Measurements from ENCODE around the gene COMMD9. TPM values are rescaled to one million over a fixed set of nuclear protein-coding genes. Genes with fewer than 3 reads are reported as not detected.

Gene COMMD9
- total and polyA plus RNA-seq, 2 experiments from 2014 or later, result 42.2 to 85.3 TPM

DNA sequence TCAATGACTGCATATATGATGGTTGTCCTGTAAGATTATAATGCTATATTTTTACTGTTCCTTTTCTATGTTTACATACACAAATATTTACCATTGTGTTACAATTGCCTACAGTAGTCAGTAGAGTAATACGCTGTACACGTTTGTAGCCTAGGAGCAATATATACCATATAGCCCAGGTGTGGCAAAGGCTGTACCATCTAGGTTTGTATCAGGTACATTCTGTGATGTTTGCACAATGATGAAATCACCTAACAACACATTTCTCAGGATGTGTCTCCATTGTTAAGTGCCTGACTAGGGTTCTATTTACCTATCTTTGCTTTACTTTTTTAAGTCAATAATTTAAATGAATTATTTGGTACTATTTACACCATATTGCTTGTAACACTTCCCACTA lies 28.8 kb upstream of the COMMD9 start:
- no peaks in the 10 kb centered on the region for H3K79me2 ChIP-seq (ENCODE audit: insufficient read depth)
- no peaks in the 10 kb centered on the region for H3K9me2 ChIP-seq (ENCODE audit: insufficient read depth)
- no peak overlapping the region for H3K4me3 ChIP-seq
- no peaks in the 10 kb centered on the region for H3F3A ChIP-seq (ENCODE audit: insufficient read depth)
- no peak overlapping the region for H3K9ac ChIP-seq
- no peaks in the 10 kb centered on the region; the same call in 1 of the 2 replicates for H3K4me1 ChIP-seq (ENCODE audit: insufficient read depth)
- no peaks in the 10 kb centered on the region for H3K36me3 ChIP-seq (ENCODE audit: low read depth)
- in situ Hi-C loops (cut with MboI), result no loop called here
- H3K27ac ChIP-seq, result no peak overlapping the region
- TF ChIP-seq EZH2 (IDR thresholded peaks at IDR 0.05; ENCODE audit: insufficient read depth, poor library complexity, severe bottlenecking) (no peak), EZH2phosphoT487 (IDR thresholded peaks at IDR 0.05; ENCODE audit: insufficient read depth, low read depth) (no peak)
- DNase-seq, result no peak
- H2AFZ ChIP-seq, result no peak overlapping the region
- no peaks in the 10 kb centered on the region for H4K20me1 ChIP-seq (ENCODE audit: insufficient read depth)
- no peaks in the 10 kb centered on the region for H3K9me3 ChIP-seq (ENCODE audit: low read depth)
- 50 to 57% methylated on average over 2 of the region's 2 CpGs for WGBS, 2 experiments (ENCODE audit: low coverage in 1 of 2, low lambda C conversion rate in 2 of 2, missing lambda C conversion rate in 2 of 2)
- no peak overlapping the region for H3K4me2 ChIP-seq (ENCODE audit: unreplicated experiment)
- H3K27me3 ChIP-seq (replicated peaks; ENCODE audit: insufficient read depth), result peaks cover 48% of the 10 kb centered on the region

DNA sequence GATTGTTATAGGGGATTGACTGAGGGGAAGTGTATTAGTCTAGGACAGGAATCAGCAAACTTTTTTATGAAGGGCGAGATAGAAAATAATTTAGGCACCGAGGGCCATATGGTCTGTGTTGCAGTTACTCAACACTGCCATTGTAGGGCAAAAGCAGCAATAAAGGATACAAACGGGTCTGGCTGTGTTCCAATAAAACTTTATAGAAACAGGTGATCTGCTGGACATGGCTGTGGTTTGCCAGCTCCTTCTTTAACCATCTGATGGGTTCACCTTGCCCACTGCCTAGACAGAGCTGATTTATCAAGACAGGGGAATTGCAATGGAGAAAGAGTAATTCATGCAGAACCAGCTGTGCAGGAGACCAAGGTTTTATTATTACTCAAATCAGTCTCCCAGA lies 26.8 kb upstream of the COMMD9 start:
- Histone ChIP-seq H3K9me3 (ENCODE audit: low read depth) (no peaks in the 10 kb centered on the region), H3K9me2 (ENCODE audit: insufficient read depth) (no peaks in the 10 kb centered on the region), H3K4me2 (ENCODE audit: unreplicated experiment) (no peak overlapping the region), H3K79me2 (ENCODE audit: insufficient read depth) (no peaks in the 10 kb centered on the region), H3K4me3 (no peak overlapping the region), H3K27ac (no peak overlapping the region), H3K27me3 (replicated peaks; ENCODE audit: insufficient read depth) (peaks cover 50% of the 10 kb centered on the region), H2AFZ (no peak overlapping the region), H3K36me3 (ENCODE audit: low read depth) (no peaks in the 10 kb centered on the region), H4K20me1 (ENCODE audit: insufficient read depth) (no peaks in the 10 kb centered on the region), H3K4me1 (ENCODE audit: insufficient read depth) (peaks cover 4% of the 10 kb centered on the region; the same call in 1 of the 2 replicates), H3F3A (ENCODE audit: insufficient read depth) (no peaks in the 10 kb centered on the region), H3K9ac (no peak overlapping the region)
- 19 to 21% methylated on average over 3 of the region's 3 CpGs for WGBS, 2 experiments (ENCODE audit: low coverage in 1 of 2, low lambda C conversion rate in 2 of 2, missing lambda C conversion rate in 2 of 2)
- no peak for DNase-seq
- in situ Hi-C loops (cut with MboI), result no loop called here
- TF ChIP-seq EZH2 (IDR thresholded peaks at IDR 0.05; ENCODE audit: insufficient read depth, poor library complexity, severe bottlenecking) (no peak), EZH2phosphoT487 (IDR thresholded peaks at IDR 0.05; ENCODE audit: insufficient read depth, low read depth) (no peak)

DNA sequence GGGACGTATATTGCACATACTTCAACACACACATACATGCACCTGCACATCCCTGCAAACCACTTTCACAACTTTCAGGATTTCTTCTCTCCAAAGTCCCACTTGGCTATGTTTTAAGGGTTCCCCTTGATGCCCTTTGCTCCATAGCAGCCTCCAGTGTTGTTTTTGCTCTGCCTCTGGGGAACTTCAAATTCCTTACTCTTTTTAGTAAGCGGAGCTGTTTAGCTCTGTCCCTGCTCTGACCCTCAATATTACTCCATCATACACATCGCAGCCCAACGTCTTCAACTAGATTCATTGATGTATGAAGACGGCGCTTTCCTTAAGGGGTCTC lies 25.2 kb upstream of the COMMD9 start:
- Histone ChIP-seq H3K4me3 (no peak overlapping the region), H3K27ac (no peak overlapping the region), H3K9me2 (ENCODE audit: insufficient read depth) (no peaks in the 10 kb centered on the region), H3K4me2 (ENCODE audit: unreplicated experiment) (no peak overlapping the region), H3K4me1 (ENCODE audit: insufficient read depth) (peaks cover 4% of the 10 kb centered on the region; the same call in 1 of the 2 replicates), H3K9ac (no peak overlapping the region), H2AFZ (no peak overlapping the region), H3K36me3 (ENCODE audit: low read depth) (no peaks in the 10 kb centered on the region), H3K79me2 (ENCODE audit: insufficient read depth) (no peaks in the 10 kb centered on the region), H3K9me3 (ENCODE audit: low read depth) (no peaks in the 10 kb centered on the region), H4K20me1 (ENCODE audit: insufficient read depth) (no peaks in the 10 kb centered on the region), H3F3A (ENCODE audit: insufficient read depth) (no peaks in the 10 kb centered on the region), H3K27me3 (replicated peaks; ENCODE audit: insufficient read depth) (peaks cover 50% of the 10 kb centered on the region)
- DNase-seq, result no peak
- WGBS, 2 experiments (ENCODE audit: low coverage in 1 of 2, low lambda C conversion rate in 2 of 2, missing lambda C conversion rate in 2 of 2), result 71 to 73% methylated on average over 6 of the region's 6 CpGs
- TF ChIP-seq EZH2phosphoT487 (IDR thresholded peaks at IDR 0.05; ENCODE audit: insufficient read depth, low read depth) (no peak), EZH2 (IDR thresholded peaks at IDR 0.05; ENCODE audit: insufficient read depth, poor library complexity, severe bottlenecking) (no peak)
- in situ Hi-C loops (cut with MboI), result no loop called here

- peaks cover 7% of the 10 kb centered on the region; the same call in 1 of the 2 replicates for H3K4me1 ChIP-seq (ENCODE audit: insufficient read depth)
- H3K4me2 ChIP-seq (ENCODE audit: unreplicated experiment), result no peak overlapping the region
- H3F3A ChIP-seq (ENCODE audit: insufficient read depth), result no peaks in the 10 kb centered on the region
- no peaks in the 10 kb centered on the region for H3K9me2 ChIP-seq (ENCODE audit: insufficient read depth)
- DNase-seq, result no peak
- no peak overlapping the region for H3K4me3 ChIP-seq
- H3K9me3 ChIP-seq (ENCODE audit: low read depth), result no peaks in the 10 kb centered on the region
- H3K79me2 ChIP-seq (ENCODE audit: insufficient read depth), result no peaks in the 10 kb centered on the region
- H4K20me1 ChIP-seq (ENCODE audit: insufficient read depth), result no peaks in the 10 kb centered on the region
- peaks cover 49% of the 10 kb centered on the region for H3K27me3 ChIP-seq (replicated peaks; ENCODE audit: insufficient read depth)
- WGBS, 2 experiments (ENCODE audit: low coverage in 1 of 2, low lambda C conversion rate in 2 of 2, missing lambda C conversion rate in 2 of 2), result 48 to 50% methylated on average over 3 of the region's 3 CpGs
- no peak overlapping the region for H3K9ac ChIP-seq
- H3K27ac ChIP-seq, result no peak overlapping the region
- in situ Hi-C loops (cut with MboI), result no loop called here
- no peak overlapping the region for H2AFZ ChIP-seq
- TF ChIP-seq EZH2phosphoT487 (IDR thresholded peaks at IDR 0.05; ENCODE audit: insufficient read depth, low read depth) (no peak), EZH2 (IDR thresholded peaks at IDR 0.05; ENCODE audit: insufficient read depth, poor library complexity, severe bottlenecking) (no peak)
- no peaks in the 10 kb centered on the region for H3K36me3 ChIP-seq (ENCODE audit: low read depth)
These were observed 24.7 kb upstream of the COMMD9 start for GRCh38 chr11:36313750-36314433.

All from GM23248 (cell line).